ENCODE measurements around the gene TNFSF10. TPM values are rescaled to one million over a fixed set of nuclear protein-coding genes. Genes with fewer than 3 reads are reported as not detected.

Gene TNFSF10
- total RNA-seq, 1 donor from 2014 or later, result not detected

GRCh38 chr3:172562871-172563865, 39.9 kb upstream of the TNFSF10 start:
- Mint-ChIP-seq H3K27ac (ENCODE audit: unreplicated experiment) (no peak overlapping the region), H3K27me3 (ENCODE audit: unreplicated experiment) (no peaks in the 10 kb centered on the region), H3K9me3 (ENCODE audit: unreplicated experiment) (no peaks in the 10 kb centered on the region), H3K4me3 (ENCODE audit: unreplicated experiment) (no peak overlapping the region), H3K4me1 (ENCODE audit: low read depth, unreplicated experiment) (no peaks in the 10 kb centered on the region), H3K36me3 (ENCODE audit: unreplicated experiment) (no peaks in the 10 kb centered on the region)
- TF ChIP-seq CTCF (IDR thresholded peaks at IDR 0.05; ENCODE audit: partially characterized antibody, unreplicated experiment), result no peak
- DNase-seq, result no peak

GRCh38 chr3:172561897-172562640, 38.8 kb upstream of the TNFSF10 start:
- H3K4me1 Mint-ChIP-seq (ENCODE audit: low read depth, unreplicated experiment), result no peaks in the 10 kb centered on the region
- no peak for TF ChIP-seq CTCF (IDR thresholded peaks at IDR 0.05; ENCODE audit: partially characterized antibody, unreplicated experiment)
- DNase-seq, result no peak
- no peak overlapping the region for H3K27ac Mint-ChIP-seq (ENCODE audit: unreplicated experiment)
- no peak overlapping the region for H3K4me3 Mint-ChIP-seq (ENCODE audit: unreplicated experiment)
- no peaks in the 10 kb centered on the region for H3K36me3 Mint-ChIP-seq (ENCODE audit: unreplicated experiment)
- no peaks in the 10 kb centered on the region for H3K9me3 Mint-ChIP-seq (ENCODE audit: unreplicated experiment)
- H3K27me3 Mint-ChIP-seq (ENCODE audit: unreplicated experiment), result no peaks in the 10 kb centered on the region

DNA sequence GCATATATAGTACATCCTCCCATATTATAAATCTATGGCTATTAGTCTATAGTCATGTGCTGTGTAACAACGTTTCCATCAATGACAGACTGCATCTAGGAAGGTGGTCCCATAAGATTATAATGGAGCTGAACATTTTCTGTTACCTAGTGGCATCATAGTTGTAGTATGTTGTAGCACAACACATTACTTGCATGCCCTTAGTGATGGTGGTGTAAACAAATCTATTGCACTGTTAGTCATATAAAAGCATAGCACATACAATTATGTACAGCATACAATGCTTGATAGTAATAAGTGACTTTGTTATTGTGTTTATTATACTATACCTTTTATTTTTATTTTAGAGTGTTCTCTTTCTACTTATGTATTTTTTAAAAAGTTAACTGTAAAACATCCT, 37.4 kb upstream of the TNFSF10 start:
- no peak for DNase-seq
- no peak overlapping the region for H3K4me3 Mint-ChIP-seq (ENCODE audit: unreplicated experiment)
- H3K4me1 Mint-ChIP-seq (ENCODE audit: low read depth, unreplicated experiment), result no peaks in the 10 kb centered on the region

GRCh38 chr3:172560026-172560425, 36.8 kb upstream of the TNFSF10 start:
- Mint-ChIP-seq H3K27me3 (ENCODE audit: unreplicated experiment) (no peaks in the 10 kb centered on the region), H3K9me3 (ENCODE audit: unreplicated experiment) (no peaks in the 10 kb centered on the region), H3K4me1 (ENCODE audit: low read depth, unreplicated experiment) (no peaks in the 10 kb centered on the region), H3K4me3 (ENCODE audit: unreplicated experiment) (no peak overlapping the region), H3K36me3 (ENCODE audit: unreplicated experiment) (no peaks in the 10 kb centered on the region), H3K27ac (ENCODE audit: unreplicated experiment) (no peak overlapping the region)
- TF ChIP-seq CTCF (IDR thresholded peaks at IDR 0.05; ENCODE audit: partially characterized antibody, unreplicated experiment), result no peak
- no peak for DNase-seq

More for the DNA sequence above, 37.4 kb upstream of the TNFSF10 start:
- Mint-ChIP-seq H3K27ac (ENCODE audit: unreplicated experiment) (no peak overlapping the region), H3K36me3 (ENCODE audit: unreplicated experiment) (no peaks in the 10 kb centered on the region), H3K9me3 (ENCODE audit: unreplicated experiment) (no peaks in the 10 kb centered on the region), H3K27me3 (ENCODE audit: unreplicated experiment) (no peaks in the 10 kb centered on the region)
- no peak for TF ChIP-seq CTCF (IDR thresholded peaks at IDR 0.05; ENCODE audit: partially characterized antibody, unreplicated experiment)
